ENCODE data around the gene EYA3. TPM values are rescaled to one million over a fixed set of nuclear protein-coding genes. Genes with fewer than 3 reads are reported as not detected.

EYA3 gene
- total and polyA plus RNA-seq, 10 of the 15 experiments (the other 5 are each of a cell fraction or from before 2014, with no cell fraction given), result 13.0 to 46.6 (median 23.4) TPM

DNA sequence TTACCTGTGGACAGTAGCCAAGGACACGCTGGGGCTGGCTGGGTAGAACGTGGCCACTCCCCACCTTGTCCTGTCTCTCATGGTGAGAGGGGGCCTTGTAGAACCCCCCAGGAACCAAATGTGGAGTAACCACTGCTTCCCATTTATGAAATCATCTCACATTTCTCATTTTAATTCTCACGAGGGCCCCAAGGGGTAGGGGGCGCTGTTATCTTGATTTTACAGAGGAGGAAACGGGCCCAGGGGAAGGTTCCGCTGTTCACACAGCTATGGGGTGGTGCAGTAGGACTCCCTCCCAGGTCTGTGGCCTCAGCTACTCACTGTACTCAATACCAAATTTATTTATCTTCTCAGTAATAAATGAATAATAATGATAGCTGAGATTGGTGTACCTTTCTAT, 148.1 kb downstream of the EYA3 start:
- TF ChIP-seq, protein P1, sequence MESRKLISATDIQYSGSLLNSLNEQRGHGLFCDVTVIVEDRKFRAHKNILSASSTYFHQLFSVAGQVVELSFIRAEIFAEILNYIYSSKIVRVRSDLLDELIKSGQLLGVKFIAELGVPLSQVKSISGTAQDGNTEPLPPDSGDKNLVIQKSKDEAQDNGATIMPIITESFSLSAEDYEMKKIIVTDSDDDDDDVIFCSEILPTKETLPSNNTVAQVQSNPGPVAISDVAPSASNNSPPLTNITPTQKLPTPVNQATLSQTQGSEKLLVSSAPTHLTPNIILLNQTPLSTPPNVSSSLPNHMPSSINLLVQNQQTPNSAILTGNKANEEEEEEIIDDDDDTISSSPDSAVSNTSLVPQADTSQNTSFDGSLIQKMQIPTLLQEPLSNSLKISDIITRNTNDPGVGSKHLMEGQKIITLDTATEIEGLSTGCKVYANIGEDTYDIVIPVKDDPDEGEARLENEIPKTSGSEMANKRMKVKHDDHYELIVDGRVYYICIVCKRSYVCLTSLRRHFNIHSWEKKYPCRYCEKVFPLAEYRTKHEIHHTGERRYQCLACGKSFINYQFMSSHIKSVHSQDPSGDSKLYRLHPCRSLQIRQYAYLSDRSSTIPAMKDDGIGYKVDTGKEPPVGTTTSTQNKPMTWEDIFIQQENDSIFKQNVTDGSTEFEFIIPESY (IDR thresholded peaks at IDR 0.05), result no peak
- TF ChIP-seq ZNF207 (IDR thresholded peaks at IDR 0.05; ENCODE audit: borderline replicate concordance) (no peak), SPI1 (IDR thresholded peaks at IDR 0.05; ENCODE audit: borderline replicate concordance, insufficient read depth, low read depth, low read length) (no peak), CEBPB (IDR thresholded peaks at IDR 0.05; ENCODE audit: borderline replicate concordance in 1 of 2, low read depth in 2 of 2, low read length in 2 of 2) (no peak), NR2F1 (conservative IDR thresholded peaks at IDR 0.05) (no peak), NFIC (IDR thresholded peaks at IDR 0.05; ENCODE audit: low read depth, low read length) (no peak), NBN (IDR thresholded peaks at IDR 0.05) (no peak), NR2C1 (IDR thresholded peaks at IDR 0.05) (no peak), TAF1 (IDR thresholded peaks at IDR 0.05; ENCODE audit: borderline replicate concordance, low read depth, low read length) (no peak), EGR1 (IDR thresholded peaks at IDR 0.05; ENCODE audit: borderline replicate concordance in 1 of 2, low read depth in 2 of 2, low read length in 2 of 2) (no peak), SMC3 (IDR thresholded peaks at IDR 0.05; ENCODE audit: borderline replicate concordance, low read length) (peak; percentile 34; the same call in 1 of the 2 replicates), RAD21 (IDR thresholded peaks at IDR 0.05; ENCODE audit: insufficient read depth, low read depth, low read length) (peak; percentile 48)
- TF ChIP-seq, protein P2, sequence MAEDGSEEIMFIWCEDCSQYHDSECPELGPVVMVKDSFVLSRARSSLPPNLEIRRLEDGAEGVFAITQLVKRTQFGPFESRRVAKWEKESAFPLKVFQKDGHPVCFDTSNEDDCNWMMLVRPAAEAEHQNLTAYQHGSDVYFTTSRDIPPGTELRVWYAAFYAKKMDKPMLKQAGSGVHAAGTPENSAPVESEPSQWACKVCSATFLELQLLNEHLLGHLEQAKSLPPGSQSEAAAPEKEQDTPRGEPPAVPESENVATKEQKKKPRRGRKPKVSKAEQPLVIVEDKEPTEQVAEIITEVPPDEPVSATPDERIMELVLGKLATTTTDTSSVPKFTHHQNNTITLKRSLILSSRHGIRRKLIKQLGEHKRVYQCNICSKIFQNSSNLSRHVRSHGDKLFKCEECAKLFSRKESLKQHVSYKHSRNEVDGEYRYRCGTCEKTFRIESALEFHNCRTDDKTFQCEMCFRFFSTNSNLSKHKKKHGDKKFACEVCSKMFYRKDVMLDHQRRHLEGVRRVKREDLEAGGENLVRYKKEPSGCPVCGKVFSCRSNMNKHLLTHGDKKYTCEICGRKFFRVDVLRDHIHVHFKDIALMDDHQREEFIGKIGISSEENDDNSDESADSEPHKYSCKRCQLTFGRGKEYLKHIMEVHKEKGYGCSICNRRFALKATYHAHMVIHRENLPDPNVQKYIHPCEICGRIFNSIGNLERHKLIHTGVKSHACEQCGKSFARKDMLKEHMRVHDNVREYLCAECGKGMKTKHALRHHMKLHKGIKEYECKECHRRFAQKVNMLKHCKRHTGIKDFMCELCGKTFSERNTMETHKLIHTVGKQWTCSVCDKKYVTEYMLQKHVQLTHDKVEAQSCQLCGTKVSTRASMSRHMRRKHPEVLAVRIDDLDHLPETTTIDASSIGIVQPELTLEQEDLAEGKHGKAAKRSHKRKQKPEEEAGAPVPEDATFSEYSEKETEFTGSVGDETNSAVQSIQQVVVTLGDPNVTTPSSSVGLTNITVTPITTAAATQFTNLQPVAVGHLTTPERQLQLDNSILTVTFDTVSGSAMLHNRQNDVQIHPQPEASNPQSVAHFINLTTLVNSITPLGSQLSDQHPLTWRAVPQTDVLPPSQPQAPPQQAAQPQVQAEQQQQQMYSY (CRISPR knock-in tag; IDR thresholded peaks at IDR 0.05), result no peak
- TF ChIP-seq, protein P3, sequence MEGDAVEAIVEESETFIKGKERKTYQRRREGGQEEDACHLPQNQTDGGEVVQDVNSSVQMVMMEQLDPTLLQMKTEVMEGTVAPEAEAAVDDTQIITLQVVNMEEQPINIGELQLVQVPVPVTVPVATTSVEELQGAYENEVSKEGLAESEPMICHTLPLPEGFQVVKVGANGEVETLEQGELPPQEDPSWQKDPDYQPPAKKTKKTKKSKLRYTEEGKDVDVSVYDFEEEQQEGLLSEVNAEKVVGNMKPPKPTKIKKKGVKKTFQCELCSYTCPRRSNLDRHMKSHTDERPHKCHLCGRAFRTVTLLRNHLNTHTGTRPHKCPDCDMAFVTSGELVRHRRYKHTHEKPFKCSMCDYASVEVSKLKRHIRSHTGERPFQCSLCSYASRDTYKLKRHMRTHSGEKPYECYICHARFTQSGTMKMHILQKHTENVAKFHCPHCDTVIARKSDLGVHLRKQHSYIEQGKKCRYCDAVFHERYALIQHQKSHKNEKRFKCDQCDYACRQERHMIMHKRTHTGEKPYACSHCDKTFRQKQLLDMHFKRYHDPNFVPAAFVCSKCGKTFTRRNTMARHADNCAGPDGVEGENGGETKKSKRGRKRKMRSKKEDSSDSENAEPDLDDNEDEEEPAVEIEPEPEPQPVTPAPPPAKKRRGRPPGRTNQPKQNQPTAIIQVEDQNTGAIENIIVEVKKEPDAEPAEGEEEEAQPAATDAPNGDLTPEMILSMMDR (IDR thresholded peaks at IDR 0.05 in 2 of 3, conservative IDR thresholded peaks at IDR 0.05 in 1 of 3; ENCODE audit: control insufficient read depth in 2 of 3, extremely low read depth in 1 of 3, insufficient read depth in 1 of 3, low read depth in 3 of 3, low read length in 3 of 3), result peak; percentile 39 to 58 (median 43); a peak in 5 of 6 replicates
- Histone ChIP-seq H3K27ac (ENCODE audit: control insufficient read depth, insufficient read depth) (no peak overlapping the region), H3K4me3 (no peak overlapping the region), H3K4me2 (ENCODE audit: control insufficient read depth, insufficient read depth) (no peak overlapping the region), H3K27me3 (replicated peaks in 1 of 2; ENCODE audit: control insufficient read depth in 2 of 2, insufficient read depth in 2 of 2, low read length in 1 of 2) (no peaks in the 10 kb centered on the region; a peak in 1 of 4 replicates), H4K20me1 (ENCODE audit: control insufficient read depth, insufficient read depth) (no peaks in the 10 kb centered on the region), H3K36me3 (ENCODE audit: control insufficient read depth in 2 of 2, insufficient read depth in 2 of 2, low read length in 1 of 2) (no peaks in the 10 kb centered on the region), H3K9me3 (replicated peaks; ENCODE audit: control insufficient read depth, insufficient read depth, low read length) (no peaks in the 10 kb centered on the region), H2AFZ (ENCODE audit: control insufficient read depth, low read depth, low read length) (peak overlapping the region; percentile 61), H3K9ac (ENCODE audit: control insufficient read depth, insufficient read depth, low read length) (no peak overlapping the region), H3K4me1 (ENCODE audit: control insufficient read depth, insufficient read depth, low read length) (no peaks in the 10 kb centered on the region), H3K79me2 (ENCODE audit: control insufficient read depth, insufficient read depth, low read length) (no peaks in the 10 kb centered on the region)
- RAD21 ChIA-PET (ENCODE audit: unreplicated experiment), result interaction anchor here (1.0 to 1.8 kb wide), 9 partner anchors 19 to 309 kb away, joined by 3 to 7 read pairs (median 3); partner anchors contain the start of genes EYA3 and XKR8
- SMC1A ChIA-PET (ENCODE audit: uncharacterized antibody, unreplicated experiment), result interaction anchor here (0.6 to 1.9 kb wide), 11 partner anchors 12 to 308 kb away, joined by 3 to 7 read pairs (median 3); no protein-coding TSS in a partner anchor
- no peak for DNase-seq (ENCODE audit: low read depth, low spot score)
- in situ Hi-C loops (cut with MboI), result no loop called here
- intact Hi-C loops (cut with micrococcal nuclease; ENCODE audit: unreplicated experiment), result no loop called here
- no TSS peak for BruUV-seq (replicated peaks)
- WGBS (ENCODE audit: insufficient coverage, insufficient replicate concordance, low lambda C conversion rate, missing lambda C conversion rate), result 1% methylated on average over 6 of the region's 6 CpGs
- POLR2A ChIA-PET, result no interaction called here
- no peak for FAIRE-seq
- ATAC-seq, result peak; percentile 86
- CTCF ChIA-PET, result interaction anchor here (0.6 to 5.8 kb wide), 27 partner anchors 8 to 269 kb away, joined by 3 to 40 read pairs (median 4); partner anchors contain the start of gene FAM76A
